MCF 10A (cell line): ENCODE measurements around the gene RPS18. TPM values are rescaled to one million over a fixed set of nuclear protein-coding genes. Genes with fewer than 3 reads are reported as not detected.

Source experiments
- BruUV-seq: library from RNA; stranded (reverse); fragments of 400-500 nt; replicated peaks from 2 replicates; lab custom pipeline; 2021; lab: Mats Ljungman, UMichigan
- CTCF ChIA-PET: fragments of 300-600 bp; sonication (Branson Sonifier 250); formaldehyde crosslinking; extraction: SDS; loops from one replicate; lab custom pipeline; 2021; ENCODE audit warnings: antibody characterized with exemption, inconsistent platforms; lab: Yijun Ruan, JAX
- POLR2A ChIA-PET: fragments of 300-600, 350-650 bp; sonication (Branson Sonifier 250); formaldehyde crosslinking; extraction: SDS; loops from one replicate; lab custom pipeline; 2020; ENCODE audit warnings: antibody characterized with exemption, inconsistent platforms; lab: Yijun Ruan, JAX
- DNase-seq: peaks from one replicate; pipeline ENCODE4 v3.0.0-alpha.2; 2018; ENCODE audit not compliant: unreplicated experiment
- H3K27ac Mint-ChIP-seq: one replicate; pipeline ENCODE4 v1.8.0; 2022; ENCODE audit warnings: mild to moderate bottlenecking, low read depth, mixed read lengths; ENCODE audit not compliant: unreplicated experiment
- H3K27me3 Mint-ChIP-seq: one replicate; pipeline ENCODE4 v1.8.0; 2022; ENCODE audit warnings: mixed read lengths; ENCODE audit not compliant: insufficient read depth, unreplicated experiment
- H3K36me3 Mint-ChIP-seq: one replicate; pipeline ENCODE4 v1.8.0; 2022; ENCODE audit warnings: mild to moderate bottlenecking, moderate library complexity, mixed read lengths; ENCODE audit not compliant: insufficient read depth, unreplicated experiment
- H3K4me1 Mint-ChIP-seq: one replicate; pipeline ENCODE4 v1.8.0; 2022; ENCODE audit warnings: mixed read lengths; ENCODE audit not compliant: insufficient read depth, unreplicated experiment
- H3K4me3 Mint-ChIP-seq: one replicate; pipeline ENCODE4 v1.8.0; 2022; ENCODE audit warnings: mild to moderate bottlenecking, moderate library complexity, mixed read lengths; ENCODE audit not compliant: unreplicated experiment
- H3K9me3 Mint-ChIP-seq: one replicate; pipeline ENCODE4 v1.8.0; 2022; ENCODE audit warnings: mixed read lengths; ENCODE audit not compliant: unreplicated experiment
- intact Hi-C: fragments of 100-400 bp; cut with micrococcal nuclease; formaldehyde crosslinking; loops from 2 replicates; pipeline ENCODE4 v1.14.1; 2022
- total RNA-seq: library from RNA; stranded (reverse); gene quantifications from 2 replicates; pipeline ENCODE4 v1.2.3, GENCODE V29; 2022
- TF ChIP-seq, protein P1 (sequence below): fragments of 200-600 bp; IDR thresholded peaks from one replicate; pipeline ENCODE4 v1.8.0; 2022; ENCODE audit warnings: antibody characterized with exemption, mild to moderate bottlenecking; ENCODE audit not compliant: unreplicated experiment

The RPS18 gene
- total RNA-seq, 1 experiment from 2014 or later, result 4,063 TPM

DNA sequence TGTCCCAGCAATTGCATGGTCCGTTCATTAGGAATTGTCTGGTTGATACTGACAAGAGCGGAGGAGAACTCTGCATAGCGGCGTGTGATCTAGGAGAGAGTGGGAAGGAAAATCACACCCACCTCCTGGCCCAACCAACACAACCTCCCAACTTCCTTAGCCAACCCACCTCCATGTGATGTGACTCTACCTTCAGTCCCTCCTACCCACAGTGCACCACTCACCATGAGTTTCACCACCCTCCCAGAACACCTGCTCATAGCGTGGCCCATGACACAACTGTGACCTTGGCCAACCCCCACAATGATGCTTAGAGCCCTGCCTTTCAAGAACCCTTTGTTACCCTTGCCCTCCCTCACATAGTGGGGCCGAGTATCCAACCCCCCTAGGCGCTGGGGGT lies 7.9 kb upstream of the RPS18 start:
- no TSS peak for BruUV-seq
- POLR2A ChIA-PET, result interaction anchor here (0.6 to 11.1 kb wide), 4 partner anchors 7 to 292 kb away, joined by 3 to 155 read pairs (median 4); partner anchors contain the start of genes B3GALT4, RPS18 and VPS52
- CTCF ChIA-PET, result interaction anchor here (0.7 to 1.0 kb wide), 2 partner anchors 8 to 14 kb away, joined by 3 to 4 read pairs; partner anchors contain the start of gene RPS18

DNA sequence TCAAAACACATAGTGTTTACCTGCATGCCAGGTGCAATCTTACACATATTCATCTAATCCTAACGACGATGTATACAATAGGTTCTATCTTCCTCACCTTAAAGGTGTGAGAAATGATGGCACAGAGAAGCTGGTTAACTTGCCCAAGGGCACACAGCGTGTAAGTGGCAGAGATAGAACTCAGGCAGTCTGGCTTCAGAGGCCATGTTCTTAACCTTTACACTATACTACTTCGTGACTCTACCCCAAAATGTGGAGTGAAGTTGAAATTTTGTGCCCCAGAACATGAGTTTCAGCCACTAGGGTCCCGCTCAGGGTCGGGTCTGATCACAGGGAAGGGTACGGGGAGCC lies 783 bp upstream of the RPS18 start:
- H3K36me3 Mint-ChIP-seq, result peaks cover 86% of the 10 kb centered on the region
- DNase-seq, result no peak
- TF ChIP-seq, protein P1, sequence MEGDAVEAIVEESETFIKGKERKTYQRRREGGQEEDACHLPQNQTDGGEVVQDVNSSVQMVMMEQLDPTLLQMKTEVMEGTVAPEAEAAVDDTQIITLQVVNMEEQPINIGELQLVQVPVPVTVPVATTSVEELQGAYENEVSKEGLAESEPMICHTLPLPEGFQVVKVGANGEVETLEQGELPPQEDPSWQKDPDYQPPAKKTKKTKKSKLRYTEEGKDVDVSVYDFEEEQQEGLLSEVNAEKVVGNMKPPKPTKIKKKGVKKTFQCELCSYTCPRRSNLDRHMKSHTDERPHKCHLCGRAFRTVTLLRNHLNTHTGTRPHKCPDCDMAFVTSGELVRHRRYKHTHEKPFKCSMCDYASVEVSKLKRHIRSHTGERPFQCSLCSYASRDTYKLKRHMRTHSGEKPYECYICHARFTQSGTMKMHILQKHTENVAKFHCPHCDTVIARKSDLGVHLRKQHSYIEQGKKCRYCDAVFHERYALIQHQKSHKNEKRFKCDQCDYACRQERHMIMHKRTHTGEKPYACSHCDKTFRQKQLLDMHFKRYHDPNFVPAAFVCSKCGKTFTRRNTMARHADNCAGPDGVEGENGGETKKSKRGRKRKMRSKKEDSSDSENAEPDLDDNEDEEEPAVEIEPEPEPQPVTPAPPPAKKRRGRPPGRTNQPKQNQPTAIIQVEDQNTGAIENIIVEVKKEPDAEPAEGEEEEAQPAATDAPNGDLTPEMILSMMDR, result no peak
- H3K4me1 Mint-ChIP-seq, result peaks cover 28% of the 10 kb centered on the region
- BruUV-seq, result no TSS peak
- POLR2A ChIA-PET, result interaction anchor here (0.5 to 5.4 kb wide), 33 partner anchors 10 to 1372 kb away, joined by 3 to 155 read pairs (median 8); partner anchors contain the start of genes BRD2, HSD17B8, KIFC1 and PFDN6
- no peaks in the 10 kb centered on the region for H3K27me3 Mint-ChIP-seq
- intact Hi-C loops, result no loop called here
- peak overlapping the region; percentile 100 for H3K27ac Mint-ChIP-seq
- H3K4me3 Mint-ChIP-seq, result peak overlapping the region; percentile 99
- H3K9me3 Mint-ChIP-seq, result no peaks in the 10 kb centered on the region
- CTCF ChIA-PET, result interaction anchor here (0.6 to 1.5 kb wide), 6 partner anchors 8 to 266 kb away, joined by 3 to 10 read pairs (median 3); no protein-coding TSS in a partner anchor

More for the DNA sequence above, 7.9 kb upstream of the RPS18 start:
- Mint-ChIP-seq H3K4me3 (no peak overlapping the region), H3K9me3 (no peaks in the 10 kb centered on the region), H3K27me3 (no peaks in the 10 kb centered on the region), H3K36me3 (peaks cover 76% of the 10 kb centered on the region), H3K27ac (no peak overlapping the region), H3K4me1 (peaks cover 6% of the 10 kb centered on the region)
- intact Hi-C loops, result no loop called here
- TF ChIP-seq, protein P1, result no peak
- DNase-seq, result no peak

DNA sequence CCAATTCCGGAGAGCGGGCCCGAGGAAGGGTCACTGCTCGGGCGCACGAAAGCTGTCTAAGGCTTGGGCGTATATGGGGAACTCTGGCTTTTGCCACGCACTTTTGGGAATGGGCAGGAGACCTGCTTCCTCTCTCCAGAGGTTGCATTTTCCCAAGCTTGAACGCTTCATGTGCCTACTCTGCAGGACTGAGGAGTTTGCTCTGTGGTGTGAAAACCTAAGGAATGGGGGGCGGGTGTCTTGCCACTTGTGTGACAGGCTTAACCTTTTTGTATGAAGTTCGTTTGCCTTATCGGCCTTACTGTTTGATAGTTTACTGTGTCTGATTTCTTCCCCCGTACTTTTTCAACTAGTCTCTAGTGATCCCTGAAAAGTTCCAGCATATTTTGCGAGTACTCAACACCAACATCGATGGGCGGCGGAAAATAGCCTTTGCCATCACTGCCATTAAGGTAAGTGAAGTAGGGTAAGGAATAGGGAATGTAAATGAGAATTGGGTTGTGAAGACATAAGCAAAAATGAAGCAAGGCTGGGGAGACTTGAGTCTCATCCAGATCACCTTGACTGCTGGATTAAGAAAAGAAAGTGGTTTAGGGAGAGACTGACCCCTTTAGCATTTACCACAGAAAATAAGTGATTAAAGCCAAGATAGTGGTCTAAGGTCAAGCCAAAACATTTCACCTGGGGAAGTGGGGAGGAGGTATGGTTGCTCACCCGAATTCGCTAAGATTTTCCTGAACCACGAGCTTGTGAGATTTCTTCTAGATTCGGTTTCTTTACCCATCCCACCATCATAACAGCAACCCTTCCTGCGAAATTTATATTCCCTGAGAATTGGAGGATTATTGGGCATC lies 627 bp downstream of the RPS18 start:
- peaks cover 36% of the 10 kb centered on the region for H3K4me1 Mint-ChIP-seq
- H3K27ac Mint-ChIP-seq, result peak overlapping the region; percentile 100
- POLR2A ChIA-PET, result interaction anchor here (0.6 to 5.4 kb wide), 37 partner anchors 9 to 1731 kb away, joined by 3 to 155 read pairs (median 7); partner anchors contain the start of genes BAG6, BAK1, BRD2 and CUTA
- TSS peak; percentile 60 for BruUV-seq
- TF ChIP-seq, protein P1, result no peak
- H3K36me3 Mint-ChIP-seq, result peaks cover 84% of the 10 kb centered on the region
- CTCF ChIA-PET, result interaction anchor here (1.1 to 1.4 kb wide), 2 partner anchors 9 to 24 kb away, joined by 4 to 10 read pairs; no protein-coding TSS in a partner anchor
- peak overlapping the region; percentile 99 for H3K4me3 Mint-ChIP-seq
- H3K27me3 Mint-ChIP-seq, result no peaks in the 10 kb centered on the region
- intact Hi-C loops, result no loop called here
- H3K9me3 Mint-ChIP-seq, result no peaks in the 10 kb centered on the region
- no peak for DNase-seq
